Duodenal mucosa (tissue), 2 donors: ENCODE measurements around the gene ABHD2.

ENCODE experiments used
- H3K27ac ChIP-seq: one replicate; pipeline ENCODE4 v1.7.0; 2013; ENCODE audit warnings: low read depth, low read length
- H3K27me3 ChIP-seq, 2 donors: one replicate each; pipeline ENCODE4 v1.7.0; 2013; ENCODE audit warnings: low read length in 2 of 2, control low read depth in 1 of 2; ENCODE audit not compliant: insufficient read depth in 2 of 2, control insufficient read depth in 1 of 2
- H3K36me3 ChIP-seq, 2 donors: one replicate each; pipeline ENCODE4 v1.7.0; 2013; ENCODE audit warnings: low read length in 2 of 2, control low read depth in 1 of 2; ENCODE audit not compliant: insufficient read depth in 2 of 2, control insufficient read depth in 1 of 2
- H3K4me1 ChIP-seq, 2 donors: one replicate each; pipeline ENCODE4 v1.7.0; 2013; ENCODE audit warnings: low read length in 2 of 2, control low read depth in 1 of 2; ENCODE audit not compliant: insufficient read depth in 2 of 2, control insufficient read depth in 1 of 2
- H3K4me3 ChIP-seq, 2 donors: one replicate each; pipeline ENCODE4 v1.7.0; 2013; ENCODE audit warnings: low read length in 2 of 2, low read depth in 1 of 2
- H3K9ac ChIP-seq, 2 donors: one replicate each; pipeline ENCODE4 v1.7.0; 2013; ENCODE audit warnings: low read length in 2 of 2, low read depth in 1 of 2
- H3K9me3 ChIP-seq, 2 donors: one replicate each; pipeline ENCODE4 v1.7.0; 2013; ENCODE audit warnings: low read length in 2 of 2, control low read depth in 1 of 2; ENCODE audit not compliant: control insufficient read depth in 1 of 2

The ABHD2 gene

DNA sequence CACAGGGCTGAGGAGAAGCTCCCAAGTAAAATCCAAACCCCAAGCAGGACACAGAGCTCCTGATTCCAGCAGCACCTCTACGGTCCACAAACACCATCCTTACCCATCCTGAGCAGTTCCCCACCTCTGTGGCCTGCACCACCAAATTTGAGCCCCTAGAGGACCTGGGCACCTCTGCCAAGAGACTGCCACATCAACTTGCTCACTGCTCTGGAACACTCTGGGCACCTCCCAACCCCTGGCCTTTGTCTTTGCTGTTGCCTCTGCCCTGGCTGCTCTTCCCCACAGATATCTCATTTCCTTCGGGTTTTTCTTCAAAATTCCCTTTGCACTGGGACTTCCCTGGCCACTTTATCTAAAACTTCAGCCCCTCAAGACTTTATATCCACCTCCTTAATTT, 127.4 kb downstream of the ABHD2 start:
- Histone ChIP-seq H3K27ac (no peak overlapping the region), H3K27me3 (no peaks in the 10 kb centered on the region), H3K9me3 (no peaks in the 10 kb centered on the region), H3K4me1 (no peaks in the 10 kb centered on the region), H3K4me3 (no peak overlapping the region), H3K36me3 (no peaks in the 10 kb centered on the region), H3K9ac (no peak overlapping the region)

DNA sequence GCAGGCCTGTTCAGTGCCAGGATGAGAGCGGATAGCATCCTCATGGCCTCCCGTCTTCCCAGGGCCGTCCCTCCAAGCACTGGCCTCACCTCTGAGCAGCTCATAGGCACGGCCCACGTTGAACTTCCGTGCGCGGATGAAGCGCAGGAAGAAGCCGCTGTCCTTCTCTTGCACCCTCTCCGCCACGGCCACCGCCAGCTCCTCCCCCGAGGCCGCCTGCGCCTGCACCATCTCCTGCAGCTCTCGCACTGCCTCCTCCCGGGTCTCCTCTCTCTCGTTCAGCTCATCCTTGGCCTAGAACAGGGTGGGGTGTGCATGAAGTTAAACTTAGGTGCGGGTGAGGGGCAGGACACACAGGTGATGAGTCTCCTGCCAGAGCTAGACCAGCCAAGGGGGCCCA, 128.8 kb downstream of the ABHD2 start:
- Histone ChIP-seq H3K4me3 (no peak overlapping the region), H3K27me3 (no peaks in the 10 kb centered on the region), H3K4me1 (no peaks in the 10 kb centered on the region), H3K36me3 (no peaks in the 10 kb centered on the region), H3K9me3 (no peaks in the 10 kb centered on the region), H3K9ac (no peak overlapping the region), H3K27ac (no peak overlapping the region)

DNA sequence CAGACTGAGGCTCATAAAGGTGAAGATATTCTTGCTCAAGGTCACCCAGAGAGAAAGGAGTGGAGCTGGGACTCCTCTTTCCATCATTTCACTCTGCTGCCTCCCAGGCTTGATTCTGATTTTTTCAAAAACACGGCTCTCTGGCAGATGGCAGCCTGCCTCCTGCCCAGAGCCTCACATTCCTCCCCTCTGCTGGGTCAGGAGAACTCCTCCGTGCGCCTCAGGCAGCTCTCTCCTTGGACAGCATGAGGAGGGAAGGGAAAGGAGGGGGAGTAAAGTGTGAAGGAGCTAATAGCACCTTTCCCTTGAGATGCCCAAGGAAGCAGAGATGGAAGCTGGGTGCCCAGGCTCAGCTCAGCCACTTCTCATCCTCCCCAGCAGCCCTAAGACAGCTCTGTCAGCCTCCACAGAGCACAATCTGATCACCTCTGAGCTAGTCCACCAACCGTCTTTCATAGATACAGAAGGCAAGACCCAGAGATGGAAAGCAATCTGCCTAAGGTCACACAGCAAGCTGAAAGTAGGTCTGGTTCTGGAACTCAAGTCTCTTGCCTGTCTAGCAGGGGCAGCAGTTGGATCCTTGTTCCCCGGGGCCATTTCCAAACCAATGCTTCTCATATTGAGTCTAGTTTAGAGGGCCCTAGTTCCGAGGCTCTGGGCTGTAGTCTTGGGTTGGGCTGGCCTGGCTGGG, 129.6 kb downstream of the ABHD2 start:
- H3K4me3 ChIP-seq: no peak overlapping the region
- H3K4me1 ChIP-seq: no peaks in the 10 kb centered on the region
- no peak overlapping the region for H3K27ac ChIP-seq
- no peaks in the 10 kb centered on the region for H3K36me3 ChIP-seq
- no peak overlapping the region for H3K9ac ChIP-seq
- H3K27me3 ChIP-seq: no peaks in the 10 kb centered on the region
- no peaks in the 10 kb centered on the region for H3K9me3 ChIP-seq

DNA sequence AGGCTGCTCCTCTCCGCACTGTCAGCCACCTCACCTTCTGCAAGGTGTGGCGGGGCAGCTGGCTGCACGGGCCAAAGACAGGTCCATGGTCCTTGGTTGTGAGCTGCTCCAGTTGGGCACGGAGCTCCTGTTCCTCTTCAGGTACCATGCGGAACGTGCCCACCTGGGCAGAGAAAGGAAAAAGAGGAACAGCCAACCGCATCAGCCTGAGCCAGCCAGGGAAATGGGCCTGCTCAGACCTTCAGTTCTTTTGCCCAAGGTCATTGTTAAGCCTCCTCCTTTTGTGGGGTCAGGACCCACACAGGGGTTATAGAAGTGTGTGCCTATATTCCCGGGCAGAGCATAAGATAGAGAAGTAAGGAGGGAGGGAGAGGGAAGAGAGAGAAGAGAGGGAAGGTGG, 130.3 kb downstream of the ABHD2 start:
- Histone ChIP-seq H3K9ac (no peak overlapping the region), H3K36me3 (no peaks in the 10 kb centered on the region), H3K27me3 (no peaks in the 10 kb centered on the region)

DNA sequence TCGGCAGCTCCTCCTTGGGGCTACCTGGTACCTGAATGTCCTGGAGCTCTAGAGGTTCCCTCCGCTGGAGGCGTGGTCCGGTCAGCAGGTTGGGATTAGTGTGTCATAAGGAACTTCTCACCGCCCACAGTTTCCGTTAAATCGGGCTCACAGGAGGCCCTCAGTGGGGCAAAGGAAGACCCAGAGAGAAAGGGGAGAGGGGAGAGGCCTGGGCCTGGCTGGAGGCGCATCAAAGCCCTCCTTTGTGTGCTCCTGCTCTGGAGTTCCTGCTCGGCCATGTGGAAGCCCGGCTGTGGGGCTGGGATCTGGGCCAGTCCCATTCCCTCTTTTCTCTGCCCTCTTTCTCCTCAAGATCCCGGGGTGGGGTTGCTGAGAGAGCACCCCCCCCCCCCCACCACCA, 133.3 kb downstream of the ABHD2 start, which contains the start of gene RLBP1:
RLBP1 (minus strand) TSS at position 37 of the 400 bp plus-strand sequence. CDS start 2,604 bp downstream, outside the sequence.
- no peaks in the 10 kb centered on the region for H3K36me3 ChIP-seq
- H3K4me1 ChIP-seq: no peaks in the 10 kb centered on the region
- H3K27ac ChIP-seq: no peak within 1 kb of the TSS
- H3K9ac ChIP-seq: no peak within 1 kb of the TSS
- H3K27me3 ChIP-seq: no peaks in the 10 kb centered on the region
- H3K4me3 ChIP-seq: no peak within 1 kb of the TSS
- no peaks in the 10 kb centered on the region for H3K9me3 ChIP-seq

More for the DNA sequence above, 130.3 kb downstream of the ABHD2 start:
- H3K27ac ChIP-seq: no peak overlapping the region
- H3K4me3 ChIP-seq: no peak overlapping the region
- no peaks in the 10 kb centered on the region for H3K9me3 ChIP-seq
- no peaks in the 10 kb centered on the region for H3K4me1 ChIP-seq

DNA sequence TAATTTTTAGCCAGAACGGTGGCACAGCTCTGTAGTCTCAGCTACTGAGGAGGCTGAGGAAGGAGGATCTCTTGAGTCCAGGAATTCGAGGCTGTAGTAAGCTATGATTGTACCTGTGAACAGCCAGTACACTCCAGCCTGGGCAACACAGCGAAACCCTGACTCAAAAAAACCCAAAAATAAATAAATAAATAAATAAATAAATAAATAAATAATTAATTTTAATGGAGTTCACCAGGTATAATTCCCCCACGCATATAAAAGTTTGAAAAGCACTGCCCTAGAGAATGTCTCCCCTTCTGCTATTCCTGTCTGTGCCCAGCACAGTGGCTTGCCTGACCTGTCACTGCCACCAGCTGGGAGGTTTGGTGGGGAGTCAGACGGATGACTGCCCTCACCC, 137.3 kb downstream of the ABHD2 start:
- Histone ChIP-seq H3K4me3 (no peak overlapping the region), H3K9me3 (no peaks in the 10 kb centered on the region), H3K27ac (no peak overlapping the region), H3K27me3 (no peaks in the 10 kb centered on the region), H3K9ac (no peak overlapping the region), H3K36me3 (no peaks in the 10 kb centered on the region), H3K4me1 (no peaks in the 10 kb centered on the region)

DNA sequence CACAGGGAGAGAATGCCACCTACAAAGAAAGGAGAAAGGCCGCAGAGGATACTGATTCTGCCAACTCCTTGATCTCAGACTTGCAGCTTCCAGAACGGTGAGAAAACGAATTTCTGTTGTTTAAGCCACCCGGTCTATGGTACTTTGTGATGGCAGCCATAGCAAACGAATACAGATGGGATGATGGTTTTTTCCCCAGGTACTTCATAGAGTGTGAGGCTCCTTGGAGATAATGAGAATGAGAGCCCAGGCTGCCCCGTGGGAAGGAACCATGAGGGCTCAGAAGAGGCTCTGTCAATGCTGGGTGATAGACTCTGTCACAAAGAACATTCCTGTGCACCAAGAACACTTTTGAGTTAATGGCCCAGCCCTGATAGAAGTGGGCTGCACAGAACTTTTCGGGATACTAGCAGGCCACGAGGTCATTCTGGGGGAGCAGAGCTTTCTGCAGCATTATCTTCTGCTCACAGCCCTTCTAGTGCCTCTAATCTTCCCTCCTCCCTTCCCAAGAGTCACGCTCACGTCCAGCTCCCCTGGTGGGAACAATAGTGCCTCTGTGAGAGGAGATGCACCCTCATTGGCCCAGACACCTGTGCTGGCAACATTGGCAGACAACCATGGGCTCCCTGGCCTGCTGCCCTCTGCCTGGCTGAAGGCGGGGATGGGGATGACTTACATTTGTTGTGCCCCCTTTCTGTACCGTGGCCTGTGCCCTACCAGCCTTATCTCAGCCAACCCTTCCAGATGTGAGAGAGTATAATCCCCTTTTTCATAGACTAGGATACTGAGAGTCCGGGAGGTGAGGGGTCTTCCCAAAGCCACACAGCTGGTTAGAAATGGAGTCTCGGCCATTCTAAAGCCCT, 138.3 kb downstream of the ABHD2 start:
- H3K9me3 ChIP-seq: no peaks in the 10 kb centered on the region
- H3K4me1 ChIP-seq: no peaks in the 10 kb centered on the region
- no peaks in the 10 kb centered on the region for H3K27me3 ChIP-seq
- no peaks in the 10 kb centered on the region for H3K36me3 ChIP-seq
- H3K4me3 ChIP-seq: no peak overlapping the region
- no peak overlapping the region for H3K27ac ChIP-seq
- no peak overlapping the region for H3K9ac ChIP-seq

DNA sequence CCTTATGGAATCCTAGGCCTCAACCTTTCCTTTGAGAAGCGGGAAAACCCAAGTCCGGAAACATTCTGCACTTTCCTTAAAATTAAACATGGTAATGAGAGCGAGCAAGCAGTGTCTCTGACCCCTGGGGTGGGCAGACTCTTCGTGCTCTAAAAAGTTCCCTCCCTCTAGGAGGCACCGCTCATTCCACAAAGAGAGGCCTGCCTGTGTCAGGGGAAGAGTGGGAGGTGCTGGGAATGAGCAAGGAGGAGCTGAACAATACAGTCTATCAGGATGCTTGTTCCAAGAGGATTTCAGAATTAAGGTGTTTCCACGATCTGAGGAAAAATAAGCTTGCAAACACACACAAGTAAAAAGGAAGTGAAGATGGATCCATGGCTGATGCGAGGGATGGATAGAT, 139.2 kb downstream of the ABHD2 start:
- no peaks in the 10 kb centered on the region for H3K27me3 ChIP-seq
- H3K4me1 ChIP-seq: no peaks in the 10 kb centered on the region
- H3K9me3 ChIP-seq: no peaks in the 10 kb centered on the region
- no peak overlapping the region for H3K9ac ChIP-seq
- H3K36me3 ChIP-seq: no peaks in the 10 kb centered on the region
- H3K27ac ChIP-seq: no peak overlapping the region
- no peak overlapping the region for H3K4me3 ChIP-seq

DNA sequence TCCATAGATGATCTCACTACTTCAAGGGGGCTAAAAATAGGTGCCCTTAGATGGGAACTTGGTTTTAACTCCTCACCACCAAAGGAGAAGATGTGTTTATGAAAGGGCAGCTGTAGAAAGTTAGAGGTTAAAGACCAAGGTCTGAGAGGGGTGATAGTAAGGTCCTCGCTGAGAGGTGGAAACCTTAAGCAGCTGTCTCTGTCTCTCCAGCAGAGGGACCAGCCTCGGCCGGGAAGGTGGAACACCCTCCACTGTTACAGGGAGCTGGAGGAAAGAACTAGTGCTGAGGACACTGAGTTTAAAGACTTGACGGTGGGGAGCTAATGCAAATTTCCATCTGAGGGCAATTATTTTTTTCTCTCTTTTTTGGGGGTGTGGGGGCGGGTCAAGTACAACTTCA, 142.0 kb downstream of the ABHD2 start:
- H3K4me3 ChIP-seq: no peak overlapping the region
- no peaks in the 10 kb centered on the region for H3K27me3 ChIP-seq
- no peaks in the 10 kb centered on the region for H3K9me3 ChIP-seq
- H3K4me1 ChIP-seq: no peaks in the 10 kb centered on the region
- no peak overlapping the region for H3K27ac ChIP-seq
- no peaks in the 10 kb centered on the region for H3K36me3 ChIP-seq
- H3K9ac ChIP-seq: no peak overlapping the region

DNA sequence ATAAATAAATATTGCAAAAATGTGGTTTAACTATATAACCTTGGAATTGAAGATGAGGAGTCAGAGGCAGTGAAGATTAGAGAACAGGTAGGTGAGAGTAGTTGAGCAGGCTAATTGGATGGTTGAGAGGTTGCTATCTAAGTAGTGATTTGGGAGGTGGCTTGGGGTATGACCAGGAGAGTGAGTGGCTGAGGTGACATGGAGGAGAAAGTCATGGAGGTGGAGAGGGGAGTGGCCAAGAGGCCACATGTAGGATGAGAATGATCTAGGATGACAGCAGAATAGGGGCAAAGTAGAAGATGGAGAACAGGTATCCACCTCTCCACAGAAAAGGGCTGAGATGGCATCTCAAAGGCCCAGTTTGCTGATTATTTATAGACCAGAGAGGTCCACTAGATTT, 143.6 kb downstream of the ABHD2 start:
- Histone ChIP-seq H3K4me1 (no peaks in the 10 kb centered on the region), H3K4me3 (no peak overlapping the region), H3K27me3 (no peaks in the 10 kb centered on the region), H3K36me3 (no peaks in the 10 kb centered on the region), H3K9me3 (no peaks in the 10 kb centered on the region), H3K27ac (no peak overlapping the region), H3K9ac (no peak overlapping the region)
